WTC11 (cell line): ENCODE data around the gene ABTB2. TPM values are rescaled to one million over a fixed set of nuclear protein-coding genes. Genes with fewer than 3 reads are reported as not detected.

Experiments used
- ATAC-seq: fragments of 200-7000 bp; cut with Tn5 transposase; 2 replicates; pipeline ENCODE4 v1.10.0; 2021; ENCODE audit warnings: mild to moderate bottlenecking, moderate library complexity
- CTCF ChIA-PET: fragments of 300-600 bp; sonication (Branson Sonifier 250); formaldehyde crosslinking; loops from one replicate; lab custom pipeline; 2021; ENCODE audit warnings: antibody characterized with exemption; lab: Charles Lee
- POLR2A ChIA-PET: fragments of 350-600 bp; sonication (Branson Sonifier 250); formaldehyde crosslinking; loops from one replicate; lab custom pipeline; 2021; ENCODE audit warnings: antibody characterized with exemption; lab: Charles Lee
- DNase-seq: peaks from one replicate; pipeline ENCODE4 v3.0.0; 2021; ENCODE audit warnings: low spot score
- H3K27ac Mint-ChIP-seq: 2 replicates; pipeline ENCODE4 v1.8.0; 2021; ENCODE audit warnings: mixed read lengths
- H3K27me3 Mint-ChIP-seq: 2 replicates; pipeline ENCODE4 v1.8.0; 2021; ENCODE audit warnings: low read depth, mild to moderate bottlenecking, moderate library complexity, mixed read lengths
- H3K36me3 Mint-ChIP-seq: 2 replicates; pipeline ENCODE4 v1.8.0; 2021; ENCODE audit warnings: mixed read lengths
- H3K4me1 Mint-ChIP-seq: 2 replicates; pipeline ENCODE4 v1.8.0; 2022; ENCODE audit warnings: mixed read lengths
- H3K4me3 Mint-ChIP-seq: 2 replicates; pipeline ENCODE4 v1.8.0; 2021; ENCODE audit warnings: mild to moderate bottlenecking, moderate library complexity, mixed read lengths
- H3K9me3 Mint-ChIP-seq: 2 replicates; pipeline ENCODE4 v1.8.0; 2021; ENCODE audit warnings: mixed read lengths
- AR ChIP-seq: fragments of 250-450 bp; sonication (Bioruptor Pico); IDR thresholded peaks from 2 replicates; pipeline ENCODE4 v1.9.0; 2021; ENCODE audit warnings: mild to moderate bottlenecking
- FOXJ3 ChIP-seq: sonication (generic); formaldehyde crosslinking; IDR thresholded peaks from 2 replicates; pipeline ENCODE4 v1.9.0; 2021; ENCODE audit warnings: missing genetic modification reagents, mild to moderate bottlenecking, borderline replicate concordance
- FOXK1 ChIP-seq: sonication (generic); formaldehyde crosslinking; IDR thresholded peaks from 2 replicates; pipeline ENCODE4 v1.8.0; 2022; ENCODE audit warnings: mild to moderate bottlenecking, moderate library complexity, missing genetic modification reagents
- NFE2L1 ChIP-seq: sonication (generic); formaldehyde crosslinking; IDR thresholded peaks from 2 replicates; pipeline ENCODE4 v1.8.1; 2023; ENCODE audit warnings: missing genetic modification reagents
- RELA ChIP-seq: sonication (generic); formaldehyde crosslinking; IDR thresholded peaks from 2 replicates; pipeline ENCODE4 v1.8.1; 2022; ENCODE audit warnings: missing genetic modification reagents, mild to moderate bottlenecking, borderline replicate concordance
- SMAD4 ChIP-seq: sonication (generic); formaldehyde crosslinking; IDR thresholded peaks from 2 replicates; pipeline ENCODE4 v1.8.0; 2022; ENCODE audit warnings: mild to moderate bottlenecking, missing genetic modification reagents
- SOX15 ChIP-seq: fragments of 250-450 bp; sonication (Bioruptor Pico); IDR thresholded peaks from 2 replicates; pipeline ENCODE4 v1.9.0; 2021; ENCODE audit warnings: mild to moderate bottlenecking
- ZNF121 ChIP-seq: sonication (generic); formaldehyde crosslinking; IDR thresholded peaks from 2 replicates; pipeline ENCODE4 v1.8.0; 2023; ENCODE audit warnings: missing genetic modification reagents
- ZNF512 ChIP-seq: sonication (generic); formaldehyde crosslinking; IDR thresholded peaks from 2 replicates; pipeline ENCODE4 v1.8.1; 2022; ENCODE audit warnings: missing genetic modification reagents, borderline replicate concordance
- total RNA-seq: library from RNA; stranded (reverse); gene quantifications from 3 replicates; pipeline ENCODE4 v1.2.3, GENCODE V29; 2021
- TF ChIP-seq, protein P1 (sequence below): sonication (generic); formaldehyde crosslinking; IDR thresholded peaks from 2 replicates; pipeline ENCODE4 v1.8.0; 2023; ENCODE audit warnings: mild to moderate bottlenecking, missing genetic modification reagents
- TF ChIP-seq, protein P2 (sequence below): sonication (generic); formaldehyde crosslinking; IDR thresholded peaks from 2 replicates; pipeline ENCODE4 v1.8.1; 2022; ENCODE audit warnings: mild to moderate bottlenecking, missing genetic modification reagents, moderate library complexity, borderline replicate concordance
- TF ChIP-seq, protein P3 (sequence below): sonication (generic); formaldehyde crosslinking; IDR thresholded peaks from 2 replicates; pipeline ENCODE4 v1.8.1; 2022; ENCODE audit warnings: mild to moderate bottlenecking, moderate library complexity, missing genetic modification reagents
- TF ChIP-seq, protein P4 (sequence below): sonication (generic); formaldehyde crosslinking; IDR thresholded peaks from 2 replicates; pipeline ENCODE4 v1.8.1; 2023; ENCODE audit warnings: mild to moderate bottlenecking, moderate library complexity, missing genetic modification reagents

The ABTB2 gene
- total RNA-seq, 1 experiment from 2014 or later = 12.8 TPM

DNA sequence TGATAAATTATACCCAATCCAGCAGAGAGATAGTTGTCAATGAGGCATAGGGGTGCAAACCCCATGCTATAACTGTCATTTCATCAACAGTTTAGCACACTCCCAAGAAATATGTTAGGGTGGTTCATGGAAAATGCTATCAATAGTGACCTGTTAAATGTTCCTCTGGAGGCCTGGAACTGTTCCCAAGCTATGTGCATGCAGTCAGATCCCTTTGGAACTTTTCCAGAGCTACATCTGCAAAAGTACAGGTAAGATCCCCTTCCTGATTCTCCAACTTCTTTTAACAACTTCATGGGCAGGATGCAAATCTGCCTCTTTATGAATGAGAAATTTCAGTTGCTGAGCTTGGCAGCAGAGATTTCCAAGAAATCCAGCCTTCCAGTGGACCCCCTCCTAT is 27.2 kb downstream of the ABTB2 start:
- Mint-ChIP-seq H3K4me3 (no peak overlapping the region), H3K27ac (no peak overlapping the region), H3K4me1 (peaks cover 35% of the 10 kb centered on the region), H3K27me3 (no peaks in the 10 kb centered on the region), H3K36me3 (no peaks in the 10 kb centered on the region), H3K9me3 (no peaks in the 10 kb centered on the region)
- no peak for DNase-seq
- POLR2A ChIA-PET = no interaction called here
- TF ChIP-seq FOXK1 (CRISPR knock-in tag) = no peak
- TF ChIP-seq, protein P1, sequence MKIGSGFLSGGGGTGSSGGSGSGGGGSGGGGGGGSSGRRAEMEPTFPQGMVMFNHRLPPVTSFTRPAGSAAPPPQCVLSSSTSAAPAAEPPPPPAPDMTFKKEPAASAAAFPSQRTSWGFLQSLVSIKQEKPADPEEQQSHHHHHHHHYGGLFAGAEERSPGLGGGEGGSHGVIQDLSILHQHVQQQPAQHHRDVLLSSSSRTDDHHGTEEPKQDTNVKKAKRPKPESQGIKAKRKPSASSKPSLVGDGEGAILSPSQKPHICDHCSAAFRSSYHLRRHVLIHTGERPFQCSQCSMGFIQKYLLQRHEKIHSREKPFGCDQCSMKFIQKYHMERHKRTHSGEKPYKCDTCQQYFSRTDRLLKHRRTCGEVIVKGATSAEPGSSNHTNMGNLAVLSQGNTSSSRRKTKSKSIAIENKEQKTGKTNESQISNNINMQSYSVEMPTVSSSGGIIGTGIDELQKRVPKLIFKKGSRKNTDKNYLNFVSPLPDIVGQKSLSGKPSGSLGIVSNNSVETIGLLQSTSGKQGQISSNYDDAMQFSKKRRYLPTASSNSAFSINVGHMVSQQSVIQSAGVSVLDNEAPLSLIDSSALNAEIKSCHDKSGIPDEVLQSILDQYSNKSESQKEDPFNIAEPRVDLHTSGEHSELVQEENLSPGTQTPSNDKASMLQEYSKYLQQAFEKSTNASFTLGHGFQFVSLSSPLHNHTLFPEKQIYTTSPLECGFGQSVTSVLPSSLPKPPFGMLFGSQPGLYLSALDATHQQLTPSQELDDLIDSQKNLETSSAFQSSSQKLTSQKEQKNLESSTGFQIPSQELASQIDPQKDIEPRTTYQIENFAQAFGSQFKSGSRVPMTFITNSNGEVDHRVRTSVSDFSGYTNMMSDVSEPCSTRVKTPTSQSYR (CRISPR knock-in tag) = no peak
- TF ChIP-seq RELA = no peak
- TF ChIP-seq SOX15 (CRISPR knock-in tag) = no peak
- TF ChIP-seq, protein P2, sequence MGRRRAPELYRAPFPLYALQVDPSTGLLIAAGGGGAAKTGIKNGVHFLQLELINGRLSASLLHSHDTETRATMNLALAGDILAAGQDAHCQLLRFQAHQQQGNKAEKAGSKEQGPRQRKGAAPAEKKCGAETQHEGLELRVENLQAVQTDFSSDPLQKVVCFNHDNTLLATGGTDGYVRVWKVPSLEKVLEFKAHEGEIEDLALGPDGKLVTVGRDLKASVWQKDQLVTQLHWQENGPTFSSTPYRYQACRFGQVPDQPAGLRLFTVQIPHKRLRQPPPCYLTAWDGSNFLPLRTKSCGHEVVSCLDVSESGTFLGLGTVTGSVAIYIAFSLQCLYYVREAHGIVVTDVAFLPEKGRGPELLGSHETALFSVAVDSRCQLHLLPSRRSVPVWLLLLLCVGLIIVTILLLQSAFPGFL (CRISPR knock-in tag) = no peak
- CTCF ChIA-PET = no interaction called here
- ATAC-seq = no peak

- DNase-seq = no peak
- ChIA-PET CTCF (no interaction called here), POLR2A (no interaction called here)
- Mint-ChIP-seq H3K27me3 (no peaks in the 10 kb centered on the region), H3K4me3 (no peak overlapping the region), H3K4me1 (peaks cover 35% of the 10 kb centered on the region), H3K27ac (no peak overlapping the region), H3K9me3 (no peaks in the 10 kb centered on the region), H3K36me3 (no peaks in the 10 kb centered on the region)
- TF ChIP-seq AR (CRISPR knock-in tag) (no peak), SMAD4 (CRISPR knock-in tag) (no peak), ZNF121 (CRISPR knock-in tag) (no peak), NFE2L1 (CRISPR knock-in tag) (no peak), ZNF512 (CRISPR knock-in tag) (no peak), FOXJ3 (no peak)
- TF ChIP-seq, protein P3, sequence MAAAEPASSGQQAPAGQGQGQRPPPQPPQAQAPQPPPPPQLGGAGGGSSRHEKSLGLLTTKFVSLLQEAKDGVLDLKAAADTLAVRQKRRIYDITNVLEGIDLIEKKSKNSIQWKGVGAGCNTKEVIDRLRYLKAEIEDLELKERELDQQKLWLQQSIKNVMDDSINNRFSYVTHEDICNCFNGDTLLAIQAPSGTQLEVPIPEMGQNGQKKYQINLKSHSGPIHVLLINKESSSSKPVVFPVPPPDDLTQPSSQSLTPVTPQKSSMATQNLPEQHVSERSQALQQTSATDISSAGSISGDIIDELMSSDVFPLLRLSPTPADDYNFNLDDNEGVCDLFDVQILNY (CRISPR knock-in tag) = no peak
- TF ChIP-seq, protein P4, sequence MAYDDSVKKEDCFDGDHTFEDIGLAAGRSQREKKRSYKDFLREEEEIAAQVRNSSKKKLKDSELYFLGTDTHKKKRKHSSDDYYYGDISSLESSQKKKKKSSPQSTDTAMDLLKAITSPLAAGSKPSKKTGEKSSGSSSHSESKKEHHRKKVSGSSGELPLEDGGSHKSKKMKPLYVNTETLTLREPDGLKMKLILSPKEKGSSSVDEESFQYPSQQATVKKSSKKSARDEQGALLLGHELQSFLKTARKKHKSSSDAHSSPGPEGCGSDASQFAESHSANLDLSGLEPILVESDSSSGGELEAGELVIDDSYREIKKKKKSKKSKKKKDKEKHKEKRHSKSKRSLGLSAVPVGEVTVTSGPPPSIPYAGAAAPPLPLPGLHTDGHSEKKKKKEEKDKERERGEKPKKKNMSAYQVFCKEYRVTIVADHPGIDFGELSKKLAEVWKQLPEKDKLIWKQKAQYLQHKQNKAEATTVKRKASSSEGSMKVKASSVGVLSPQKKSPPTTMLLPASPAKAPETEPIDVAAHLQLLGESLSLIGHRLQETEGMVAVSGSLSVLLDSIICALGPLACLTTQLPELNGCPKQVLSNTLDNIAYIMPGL (CRISPR knock-in tag) = no peak
- ATAC-seq = no peak
These were observed 27.9 kb downstream of the ABTB2 start for GRCh38 chr11:34329876-34330275.
